K562 (cell line): ENCODE data around the gene NFATC1.

Source experiments
- ARID3B ChIP-seq: fragments of 250-450 bp; sonication (Bioruptor Pico); IDR thresholded peaks from 2 replicates; pipeline ENCODE4 v1.4.0; 2020; ENCODE audit warnings: borderline replicate concordance
- CBFB ChIP-seq: sonication (generic); formaldehyde crosslinking; IDR thresholded peaks from 2 replicates; pipeline ENCODE4 v1.4.0; 2020; ENCODE audit warnings: mild to moderate bottlenecking, missing genetic modification reagents
- CBX1 ChIP-seq: sonication (generic); IDR thresholded peaks from 2 replicates; pipeline ENCODE4 v1.6.1; 2016; ENCODE audit warnings: antibody characterized with exemption, low read depth, mild to moderate bottlenecking
- MYBL2 ChIP-seq, 2 experiments: fragments of 450-650 bp in 1 of 2; sonication (generic) in 1 of 2; formaldehyde crosslinking in 1 of 2; IDR thresholded peaks; 2 replicates each; pipeline versions ENCODE4 v1.6.1 to v1.8.1; 2017 to 2022; ENCODE audit warnings: borderline replicate concordance in 1 of 2, inconsistent platforms in 1 of 2, low read depth in 1 of 2, mild to moderate bottlenecking in 1 of 2, missing genetic modification reagents in 1 of 2, moderate library complexity in 1 of 2
- TCF7L2 ChIP-seq: fragments of 150-350 bp; IDR thresholded peaks from 2 replicates; pipeline ENCODE4 v1.6.1; 2016; ENCODE audit warnings: low read depth, mild to moderate bottlenecking, low read length, moderate library complexity
- ZNF431 ChIP-seq: sonication (generic); formaldehyde crosslinking; IDR thresholded peaks from 2 replicates; pipeline ENCODE4 v1.8.0; 2022; ENCODE audit warnings: mild to moderate bottlenecking, missing genetic modification reagents
- TF ChIP-seq, protein P1 (sequence below), 3 experiments: IDR thresholded peaks in 2 of 3; conservative IDR thresholded peaks in 1 of 3; 2 replicates each; pipeline ENCODE4 v1.5.1; 2011 to 2012; ENCODE audit warnings: low read length in 3 of 3, mild to moderate bottlenecking in 3 of 3, control low read depth in 2 of 3, improper control_type of control experiment in 1 of 3, inconsistent platforms in 1 of 3, low read depth in 1 of 3, mixed read lengths in 1 of 3, moderate library complexity in 1 of 3; ENCODE audit not compliant: insufficient read depth in 2 of 3

DNA sequence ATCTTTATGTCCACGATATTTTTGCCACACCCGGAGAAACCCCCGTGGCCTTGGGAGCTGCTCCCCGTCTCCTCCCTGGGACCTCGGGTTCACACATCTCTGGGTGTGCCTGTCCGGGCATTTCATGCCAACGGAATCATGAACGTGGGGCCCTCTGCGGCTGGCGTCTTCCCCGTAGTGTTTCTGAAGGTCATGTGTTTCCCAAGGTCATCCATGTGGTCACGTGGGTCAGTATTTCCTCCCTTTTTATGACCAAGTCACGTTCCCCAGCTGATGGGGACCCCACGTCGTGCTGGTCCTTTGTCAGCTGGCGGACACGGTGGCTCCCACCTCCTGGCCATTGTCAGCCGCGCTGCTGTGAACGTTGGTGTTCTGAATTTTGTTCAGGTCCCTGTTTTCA lies 135.7 kb downstream of the NFATC1 start:
- TF ChIP-seq MYBL2 (IDR thresholded peaks at IDR 0.05; ENCODE audit: low read depth) (no peak), MYBL2 (CRISPR knock-in tag; IDR thresholded peaks at IDR 0.05; ENCODE audit: borderline replicate concordance) (no peak), CBX1 (no peak), TCF7L2 (no peak), ZNF431 (CRISPR knock-in tag) (no peak), CBFB (CRISPR knock-in tag) (no peak), ARID3B (CRISPR knock-in tag) (no peak)
- TF ChIP-seq, protein P1, sequence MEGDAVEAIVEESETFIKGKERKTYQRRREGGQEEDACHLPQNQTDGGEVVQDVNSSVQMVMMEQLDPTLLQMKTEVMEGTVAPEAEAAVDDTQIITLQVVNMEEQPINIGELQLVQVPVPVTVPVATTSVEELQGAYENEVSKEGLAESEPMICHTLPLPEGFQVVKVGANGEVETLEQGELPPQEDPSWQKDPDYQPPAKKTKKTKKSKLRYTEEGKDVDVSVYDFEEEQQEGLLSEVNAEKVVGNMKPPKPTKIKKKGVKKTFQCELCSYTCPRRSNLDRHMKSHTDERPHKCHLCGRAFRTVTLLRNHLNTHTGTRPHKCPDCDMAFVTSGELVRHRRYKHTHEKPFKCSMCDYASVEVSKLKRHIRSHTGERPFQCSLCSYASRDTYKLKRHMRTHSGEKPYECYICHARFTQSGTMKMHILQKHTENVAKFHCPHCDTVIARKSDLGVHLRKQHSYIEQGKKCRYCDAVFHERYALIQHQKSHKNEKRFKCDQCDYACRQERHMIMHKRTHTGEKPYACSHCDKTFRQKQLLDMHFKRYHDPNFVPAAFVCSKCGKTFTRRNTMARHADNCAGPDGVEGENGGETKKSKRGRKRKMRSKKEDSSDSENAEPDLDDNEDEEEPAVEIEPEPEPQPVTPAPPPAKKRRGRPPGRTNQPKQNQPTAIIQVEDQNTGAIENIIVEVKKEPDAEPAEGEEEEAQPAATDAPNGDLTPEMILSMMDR (IDR thresholded peaks at IDR 0.05 in 2 of 3, conservative IDR thresholded peaks at IDR 0.05 in 1 of 3; ENCODE audit: insufficient read depth in 2 of 3, low read depth in 1 of 3, low read length in 3 of 3): no peak
